Glomerular endothelial cell (primary cell): ENCODE results near the gene BPIFB2. TPM values are rescaled to one million over a fixed set of nuclear protein-coding genes. Genes with fewer than 3 reads are reported as not detected.
"Not testable (repeated sequence)": the region's sequence is repeated elsewhere in the genome, so short reads cannot be mapped to it uniquely, and the experiment has no call there.

Experiments
- DNase-seq: peaks from one replicate; pipeline ENCODE4 v3.0.0-alpha.2; 2011; ENCODE audit warnings: low read depth, low spot score; ENCODE audit errors: extremely low read depth
- total RNA-seq: library from RNA; depleted of rRNA; stranded (reverse); fragments of >200 nt; gene quantifications from 2 replicates; pipeline ENCODE4 v1.2.3, GENCODE V29; 2015

Gene BPIFB2
- total RNA-seq, result not detected in 2 replicates

GRCh38 chr20:33007376-33008335 is at the start of gene BPIFB2:
Gene BPIFB2 (plus strand): TSS chr20:33007704. CDS start chr20:33008575, 871 bp downstream.
- no peak for DNase-seq

- DNase-seq, result no peak
Observed at GRCh38 chr20:32958574-32958973, 48.9 kb upstream of the BPIFB2 start.

- no peak for DNase-seq
Observed at GRCh38 chr20:32959351-32960221, 47.9 kb upstream of the BPIFB2 start.

GRCh38 chr20:32960222-32960518 is 47.3 kb upstream of the BPIFB2 start:
- DNase-seq, result no peak

- no peak for DNase-seq
Observed at GRCh38 chr20:32960849-32961731, 46.4 kb upstream of the BPIFB2 start.

- no peak for DNase-seq
Observed at GRCh38 chr20:32962053-32962452, 45.5 kb upstream of the BPIFB2 start.

- not testable (repeated sequence) for DNase-seq
Observed at GRCh38 chr20:32962646-32963045, 44.9 kb upstream of the BPIFB2 start.

- DNase-seq, result no peak
Observed at GRCh38 chr20:32963176-32963575, 44.3 kb upstream of the BPIFB2 start.

GRCh38 chr20:32964575-32964974 is 42.9 kb upstream of the BPIFB2 start:
- no peak for DNase-seq

GRCh38 chr20:32965115-32965514 is 42.4 kb upstream of the BPIFB2 start:
- no peak for DNase-seq

GRCh38 chr20:32965581-32966373 is 41.7 kb upstream of the BPIFB2 start:
- DNase-seq, result no peak

GRCh38 chr20:32966382-32966781 is 41.1 kb upstream of the BPIFB2 start:
- DNase-seq, result no peak

- DNase-seq, result no peak
Observed at GRCh38 chr20:32966881-32967781, 40.4 kb upstream of the BPIFB2 start.

- DNase-seq, result no peak
Observed at GRCh38 chr20:32967961-32968457, 39.5 kb upstream of the BPIFB2 start.

- no peak for DNase-seq
Observed at GRCh38 chr20:32968478-32969241, 38.8 kb upstream of the BPIFB2 start.

- no peak for DNase-seq
Observed at GRCh38 chr20:32969356-32970114, 38.0 kb upstream of the BPIFB2 start.
